ENCODE measurements around the gene CD244. TPM values are rescaled to one million over a fixed set of nuclear protein-coding genes. Genes with fewer than 3 reads are reported as not detected.
"Not testable (repeated sequence)": the region's sequence is repeated elsewhere in the genome, so short reads cannot be mapped to it uniquely, and the experiment has no call there.

Gene CD244
- total RNA-seq, 1 donor from 2014 or later = not detected

DNA sequence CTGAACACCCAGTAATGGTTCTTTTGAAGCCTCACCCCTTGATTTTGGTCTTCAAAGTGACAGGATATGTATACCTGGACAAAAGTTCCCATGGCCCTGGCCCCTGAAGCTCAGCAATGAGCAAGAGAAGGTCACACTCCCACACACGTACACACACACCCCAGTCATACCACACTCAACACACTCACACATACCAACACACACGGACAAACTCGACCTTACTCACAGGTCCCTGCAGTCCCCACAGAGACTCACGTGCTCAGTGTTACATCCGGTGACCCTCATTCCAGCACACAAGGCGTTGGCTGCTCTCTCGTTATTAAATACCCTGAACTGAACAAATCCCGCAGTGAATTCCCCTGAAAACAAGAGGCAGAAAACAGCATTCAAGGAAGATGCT is 16.4 kb upstream of the CD244 start:
- no peak for DNase-seq (ENCODE audit: low read depth)

DNA sequence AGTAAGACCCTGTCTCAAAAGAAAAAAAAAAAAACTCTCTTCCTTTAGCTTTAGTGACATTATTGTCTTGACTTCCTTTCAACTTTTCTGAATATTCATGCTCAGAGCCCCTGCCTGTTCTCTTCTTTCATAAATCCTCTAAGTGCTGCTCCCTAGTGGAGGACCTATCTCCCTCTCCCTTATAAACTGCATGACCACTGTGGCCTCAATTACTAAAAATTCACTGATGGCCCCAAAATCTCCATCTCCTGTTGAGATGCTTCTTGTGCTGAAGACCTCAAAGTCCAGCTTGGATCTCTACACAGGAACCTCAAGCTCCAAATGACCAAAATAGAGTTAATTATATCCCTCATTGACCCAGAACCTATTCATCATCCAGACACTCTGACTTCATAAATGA is 14.5 kb upstream of the CD244 start:
- no peak for DNase-seq (ENCODE audit: low read depth)

DNA sequence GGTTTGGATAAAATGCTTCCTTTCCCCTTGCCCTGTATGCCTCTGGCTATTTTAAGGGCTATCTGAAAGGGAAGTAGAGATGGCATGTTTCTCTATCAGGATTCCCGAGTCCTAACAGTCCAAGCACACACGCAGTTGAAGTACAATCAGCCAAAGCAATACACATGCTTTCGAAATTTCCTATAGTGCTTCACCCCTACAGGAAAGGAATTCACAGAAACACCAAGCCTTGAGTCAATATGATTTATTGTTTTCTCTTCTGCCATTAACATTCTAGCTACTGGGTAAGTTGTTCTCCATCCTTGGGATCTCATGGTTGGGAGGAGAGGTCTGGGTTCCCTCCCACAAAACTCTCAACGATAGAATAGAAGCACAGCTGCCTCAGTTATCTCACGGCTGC is 13.6 kb upstream of the CD244 start:
- no peak for DNase-seq (ENCODE audit: low read depth)

DNA sequence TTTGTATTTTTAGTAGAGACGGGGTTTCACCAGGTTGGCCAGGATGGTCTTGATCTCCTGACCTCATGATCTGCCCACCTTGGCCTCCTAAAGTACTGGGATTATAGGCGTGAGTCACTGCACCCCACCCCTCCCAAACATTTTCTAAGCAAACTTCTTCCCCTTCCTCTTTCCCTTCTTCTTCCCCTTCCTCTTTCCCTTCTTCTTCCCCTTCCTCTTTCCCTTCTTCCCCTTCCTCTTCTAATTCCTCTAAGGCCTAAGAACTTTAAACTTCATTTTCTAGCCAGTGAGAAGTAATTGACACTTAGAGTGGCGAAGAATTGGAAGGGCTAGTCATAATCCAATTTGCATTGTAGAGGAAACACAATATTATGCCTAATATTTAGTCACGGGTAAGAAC is 12.9 kb upstream of the CD244 start:
- DNase-seq (ENCODE audit: low read depth) = not testable (repeated sequence)

DNA sequence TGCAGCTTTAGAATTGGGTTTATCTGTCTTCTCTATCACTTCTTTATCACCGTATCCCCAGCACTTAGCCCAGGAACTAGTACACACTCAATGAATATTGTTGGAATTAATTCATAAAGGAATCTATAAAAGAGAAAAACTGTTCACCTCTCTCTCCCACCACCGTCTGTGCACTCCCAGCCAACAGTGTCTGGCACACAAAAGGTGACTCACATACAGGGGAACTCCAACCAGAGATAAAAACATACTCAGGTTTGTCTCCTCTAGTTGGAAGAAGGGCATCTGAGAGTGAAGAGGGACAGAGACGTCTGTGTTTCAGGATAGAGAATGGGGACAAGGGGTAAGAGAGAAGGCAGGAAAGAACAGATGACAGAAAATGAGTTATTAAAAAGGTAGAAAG is 12.2 kb upstream of the CD244 start:
- DNase-seq (ENCODE audit: low read depth) = no peak

DNA sequence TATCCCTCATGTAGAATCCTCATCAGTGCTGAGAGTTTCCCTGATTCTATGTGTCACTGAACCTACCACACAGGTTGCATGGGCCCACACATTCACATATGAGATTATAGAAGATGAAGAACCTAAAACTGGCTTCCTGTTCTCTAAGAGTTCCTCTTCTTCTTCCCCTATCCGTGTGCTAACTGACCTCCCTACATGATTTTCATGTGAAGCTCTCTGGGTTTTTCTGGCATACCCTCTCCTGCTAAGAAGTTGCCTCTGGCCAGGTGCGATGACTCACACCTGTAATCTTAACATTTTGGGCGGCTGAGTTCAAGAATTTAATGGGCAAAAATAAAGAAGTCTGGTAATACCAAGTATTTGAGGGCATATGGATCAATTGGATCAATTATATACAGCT is 5.5 kb upstream of the CD244 start:
- no peak for DNase-seq (ENCODE audit: low read depth)

DNA sequence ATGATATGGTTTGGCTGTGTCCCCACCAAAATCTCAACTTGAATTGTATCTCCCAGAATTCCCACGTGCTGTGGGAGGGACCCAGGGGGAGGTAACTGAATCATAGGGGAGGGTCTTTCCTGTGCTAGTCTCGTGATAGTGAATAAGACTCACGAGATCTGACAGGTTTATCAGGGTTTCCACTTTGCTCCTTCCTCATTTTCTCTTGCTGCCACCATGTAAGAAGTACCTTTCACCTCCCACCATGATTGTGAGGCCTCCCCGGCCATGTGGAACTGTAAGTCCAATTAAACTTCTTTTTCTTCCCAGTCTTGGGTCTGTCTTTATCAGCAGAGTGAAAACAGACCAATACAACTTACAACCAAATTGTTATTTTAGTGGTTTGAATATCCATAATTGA is 5.0 kb upstream of the CD244 start:
- not testable (repeated sequence) for DNase-seq (ENCODE audit: low read depth)

DNA sequence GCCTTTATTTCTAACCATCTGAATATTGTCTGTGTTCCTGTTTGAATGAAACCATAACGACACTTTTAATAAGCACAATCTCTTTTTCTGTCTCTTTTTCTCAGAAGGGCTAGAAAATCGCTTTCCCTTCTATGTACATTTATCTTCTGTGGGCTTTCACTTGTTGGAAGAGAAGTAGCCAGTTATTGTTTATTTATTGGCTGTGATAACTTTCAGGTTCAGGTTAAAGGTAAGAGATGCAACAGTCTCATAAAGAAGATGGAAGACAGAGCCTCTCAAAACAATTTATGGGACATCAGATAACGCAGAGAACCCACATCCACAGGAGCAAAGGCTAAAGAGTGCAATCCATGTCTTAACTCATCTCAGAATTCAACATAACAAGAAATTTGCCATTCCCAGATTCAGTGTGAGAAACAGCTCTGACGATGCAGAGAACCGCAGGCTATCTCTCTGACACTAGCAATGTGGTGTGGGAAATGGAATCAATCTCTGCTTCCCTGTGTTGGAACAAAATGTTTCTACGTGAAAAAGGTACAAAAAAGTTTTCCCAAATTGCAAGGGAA is 4.1 kb upstream of the CD244 start:
- DNase-seq (ENCODE audit: low read depth) = no peak

DNA sequence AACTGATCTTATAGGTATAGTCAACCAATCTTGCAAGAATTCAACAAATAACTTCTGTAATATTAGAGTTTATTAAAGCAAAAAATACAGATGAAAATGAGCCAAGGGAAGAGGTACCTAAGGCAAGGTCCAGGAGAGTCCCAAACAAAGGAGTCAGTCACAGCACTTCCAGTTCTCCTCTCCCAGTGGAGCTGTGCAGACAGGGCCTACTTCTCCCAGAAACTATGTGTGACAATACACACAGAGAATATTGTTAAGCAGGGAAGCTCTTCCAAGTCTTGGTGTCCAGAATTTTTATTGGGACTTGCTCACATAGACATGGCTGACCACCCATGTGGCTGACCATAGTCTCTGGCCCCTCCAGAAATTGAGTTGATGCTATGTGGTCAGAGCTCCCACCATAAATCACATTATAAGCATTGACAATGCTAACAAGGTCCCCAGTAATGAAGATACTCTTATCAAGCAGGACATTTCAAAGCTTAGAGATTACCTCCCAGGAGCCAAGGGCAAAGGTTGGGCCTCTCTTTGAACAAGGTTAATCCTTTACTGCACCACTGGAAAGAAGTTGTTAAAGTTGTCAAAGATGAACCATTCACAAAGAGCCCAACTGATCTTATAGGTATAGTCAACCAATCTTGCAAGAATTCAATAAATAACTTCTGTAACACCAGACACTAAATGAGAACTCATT is 3.5 kb upstream of the CD244 start:
- DNase-seq (ENCODE audit: low read depth) = no peak

DNA sequence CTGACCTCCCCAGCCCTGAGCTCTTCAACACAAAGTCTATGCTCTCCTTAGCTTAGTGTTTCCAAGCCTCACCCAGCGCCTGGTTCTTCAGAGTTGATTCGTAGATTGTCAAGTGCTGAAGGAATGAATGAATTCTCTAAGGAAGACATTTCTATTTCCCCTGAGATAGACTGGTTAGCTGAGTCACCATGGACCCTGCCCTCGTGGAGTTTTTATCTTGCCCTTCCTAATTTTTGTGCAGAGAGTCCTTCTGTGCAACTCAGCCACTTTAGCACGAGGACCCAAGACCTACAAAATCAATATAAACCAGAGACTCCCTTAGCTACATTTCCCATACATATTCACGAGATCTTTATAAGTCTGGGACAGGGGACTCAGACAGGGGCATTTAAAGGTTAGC is 2.6 kb upstream of the CD244 start:
- no peak for DNase-seq (ENCODE audit: low read depth)

DNA sequence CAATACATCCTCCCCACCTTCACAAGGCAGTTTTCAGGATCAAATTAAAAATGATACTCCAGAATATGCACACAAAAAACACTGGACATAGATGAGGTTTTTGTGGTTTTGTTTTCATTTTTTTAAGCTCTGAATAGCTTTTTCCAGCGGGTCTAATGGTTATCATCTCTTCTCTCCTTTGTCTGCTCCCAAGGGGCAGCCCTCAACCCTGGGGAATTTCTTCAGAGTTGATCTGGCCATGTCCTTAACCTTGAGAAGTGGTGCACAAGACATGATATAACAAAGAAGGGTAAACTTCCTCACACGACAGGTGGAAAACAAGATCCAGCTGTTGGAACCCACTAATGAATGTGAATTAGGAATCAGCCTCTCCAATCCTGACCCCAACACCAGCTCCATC is 1.5 kb upstream of the CD244 start:
- no peak for DNase-seq (ENCODE audit: low read depth)

DNA sequence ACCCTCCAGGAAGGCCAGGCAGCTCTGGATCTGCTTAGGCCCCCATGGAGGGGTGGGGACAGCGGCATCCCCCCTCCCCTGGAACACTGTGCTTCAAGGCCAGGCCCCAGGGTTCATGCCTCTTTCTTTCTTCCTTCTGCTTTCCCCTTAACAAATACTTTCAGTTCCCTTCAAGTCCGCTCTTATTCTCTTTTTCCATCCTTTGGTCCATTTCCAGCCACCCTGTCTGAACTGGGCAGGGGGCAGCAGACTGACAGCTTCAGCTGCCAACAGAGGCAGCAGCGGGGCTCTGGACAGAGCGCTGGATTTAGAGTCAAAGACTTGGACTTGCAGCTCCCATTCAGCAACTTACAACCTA is 1.1 kb upstream of the CD244 start:
- no peak for DNase-seq (ENCODE audit: low read depth)

DNA sequence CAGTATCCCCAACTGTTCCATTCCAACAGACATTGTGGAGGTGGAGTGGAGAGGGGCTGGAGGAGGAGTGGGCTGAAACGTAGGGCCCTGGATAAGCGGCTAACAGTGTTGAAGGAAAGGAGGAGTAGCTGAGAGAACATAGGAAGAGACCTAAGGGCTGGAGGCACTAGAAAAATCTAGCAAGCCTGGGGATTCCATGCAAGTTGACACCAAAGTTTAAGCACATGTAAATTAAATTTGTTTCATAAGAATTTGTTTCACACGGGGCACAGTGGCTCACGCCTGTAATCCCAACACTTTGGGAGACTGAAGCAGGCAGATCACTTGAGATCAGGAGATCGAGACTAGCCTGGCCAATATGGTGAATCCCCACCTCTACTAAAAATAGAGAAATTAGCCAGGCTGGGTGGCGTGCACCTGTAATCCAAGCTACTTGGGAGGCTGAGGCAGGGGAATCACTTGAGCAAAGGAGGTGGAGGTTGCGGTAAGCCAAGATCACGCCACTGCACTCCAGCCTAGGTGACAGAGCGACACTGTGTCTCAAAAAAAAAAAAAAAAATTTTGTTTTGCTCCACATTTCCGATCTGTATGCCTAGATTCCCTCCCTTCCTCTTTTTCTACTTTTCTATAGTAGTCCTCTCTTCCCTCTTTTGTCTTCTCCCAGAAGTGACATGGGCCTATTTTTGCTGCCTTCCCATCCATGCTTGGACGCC is 530 bp upstream of the CD244 start:
- no peak for DNase-seq (ENCODE audit: low read depth)

DNA sequence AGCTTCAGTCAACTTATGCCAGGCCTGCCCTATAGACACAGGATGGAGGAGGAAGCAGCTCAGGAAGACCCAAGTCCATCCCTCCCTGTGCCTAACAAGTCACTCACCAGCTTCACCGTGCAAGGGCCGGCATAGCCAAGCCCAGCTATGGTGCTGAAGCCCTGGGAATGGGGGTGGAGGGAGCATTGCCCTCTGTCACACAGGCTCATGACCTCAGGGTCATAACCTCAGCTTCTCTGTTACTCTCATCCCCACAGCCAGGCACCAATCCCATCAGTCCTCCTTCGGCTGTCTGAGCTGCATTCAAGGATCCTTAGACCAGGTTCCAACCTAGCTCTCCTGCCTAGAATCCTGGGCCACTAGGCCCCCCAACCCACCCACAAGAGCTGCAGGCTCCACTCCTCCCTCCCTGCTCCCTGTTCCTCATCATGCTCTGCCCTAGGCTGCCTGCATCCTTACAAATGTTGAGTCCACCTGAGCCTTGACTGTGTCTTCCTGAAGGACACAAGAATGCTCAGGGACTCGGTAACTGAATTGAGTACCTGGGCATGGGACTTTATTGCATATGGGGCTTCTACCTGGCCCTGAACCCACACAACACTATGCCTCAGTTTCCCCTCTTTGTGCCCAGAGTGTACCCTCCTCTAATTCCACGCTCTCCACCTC is 1.7 kb downstream of the CD244 start:
- no peak for DNase-seq (ENCODE audit: low read depth)

DNA sequence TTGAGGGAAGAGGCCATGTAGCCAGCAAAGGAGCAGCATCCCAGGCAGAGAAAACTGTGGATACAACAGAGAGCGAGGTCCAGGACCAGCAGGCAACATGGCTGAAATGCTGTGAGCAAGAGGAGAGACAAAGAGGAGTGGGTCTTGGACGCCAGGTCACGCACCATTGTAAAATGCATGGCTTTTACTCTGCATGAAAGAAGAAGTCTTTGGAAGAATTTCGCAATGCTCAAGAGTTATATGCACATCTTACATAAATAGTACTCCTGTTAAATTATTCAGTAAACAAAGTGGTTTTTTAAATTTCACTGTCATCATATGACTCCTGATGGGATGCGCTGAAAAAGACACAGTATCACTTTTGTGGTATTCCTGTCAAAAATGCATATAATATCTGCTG is 3.5 kb downstream of the CD244 start:
- DNase-seq (ENCODE audit: low read depth) = no peak

DNA sequence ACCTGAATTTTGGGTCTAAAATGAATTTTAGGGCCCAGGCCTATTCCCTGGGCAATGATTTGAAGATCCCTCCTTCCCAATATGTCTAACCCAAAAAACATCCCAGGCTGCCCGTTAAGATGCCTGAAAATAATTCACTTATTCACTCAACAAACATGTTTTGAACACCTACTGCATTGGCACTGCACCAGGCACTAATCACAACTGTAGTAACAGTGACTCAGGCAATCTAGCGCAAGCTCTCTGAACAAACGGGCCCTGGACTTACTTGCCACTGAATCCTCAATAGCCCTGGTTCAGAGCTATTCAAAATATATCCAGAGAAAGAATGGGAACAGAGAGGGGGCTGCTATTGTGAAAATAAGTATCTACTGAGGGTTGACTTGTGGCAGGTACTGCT is 4.2 kb downstream of the CD244 start:
- no peak for DNase-seq (ENCODE audit: low read depth)

DNA sequence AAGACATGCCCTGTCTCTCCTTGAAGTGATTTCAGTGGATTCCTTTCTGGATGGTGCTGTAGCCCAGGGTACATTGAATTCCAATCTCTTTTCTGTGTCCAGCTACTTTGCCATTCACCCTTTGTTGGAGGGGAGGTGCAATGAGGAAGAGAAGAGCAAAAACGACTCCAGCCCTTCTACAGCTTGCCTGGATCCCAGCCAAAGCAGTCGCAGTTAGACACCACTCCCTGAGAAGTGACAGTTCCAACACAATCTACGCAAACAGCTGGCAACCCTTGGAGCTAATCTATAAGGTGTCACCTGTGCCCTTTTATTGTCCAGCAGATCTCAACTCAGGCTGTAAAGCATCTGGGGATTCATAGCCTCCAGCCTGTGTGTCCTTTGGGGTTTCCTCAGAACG is 4.6 kb downstream of the CD244 start:
- DNase-seq (ENCODE audit: low read depth) = no peak

DNA sequence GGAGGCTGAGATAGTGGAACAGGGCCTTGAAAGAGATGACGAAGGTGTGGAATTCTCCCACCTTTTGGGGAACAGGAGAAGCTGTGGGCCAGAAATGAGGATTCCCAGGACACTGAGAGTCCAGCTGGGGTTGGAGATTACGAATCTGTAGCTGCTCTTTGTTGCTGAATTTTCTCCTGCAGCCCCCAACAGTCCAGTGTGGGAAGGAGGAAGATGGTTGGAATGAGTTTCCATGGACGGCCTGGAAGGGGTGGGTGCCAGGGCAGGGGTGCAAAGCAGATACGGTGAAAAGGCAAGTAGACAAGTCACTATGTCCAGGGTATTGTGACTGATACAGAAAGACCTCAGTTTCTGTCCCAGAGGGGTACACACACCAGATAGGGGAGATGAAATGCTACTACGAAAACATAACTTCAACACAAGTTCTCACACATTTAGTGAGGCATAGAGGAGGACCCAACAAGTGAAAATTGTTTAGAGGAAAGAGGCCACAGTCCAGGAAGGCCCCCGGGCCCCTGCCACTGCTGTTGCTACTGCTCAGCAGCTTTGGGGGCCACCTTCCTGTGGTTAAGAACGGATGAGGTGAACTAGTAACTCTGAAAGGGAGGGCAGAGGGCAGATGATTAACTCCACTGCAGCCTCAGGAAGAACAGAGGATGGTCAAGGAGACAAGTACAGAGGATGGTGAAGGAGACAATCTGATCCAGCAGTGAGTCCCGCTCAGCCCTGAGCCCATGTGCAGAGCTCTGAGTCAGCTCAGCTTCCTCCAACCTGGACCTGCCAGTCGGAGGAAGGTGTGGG is 7.3 kb downstream of the CD244 start:
- DNase-seq (ENCODE audit: low read depth) = no peak

DNA sequence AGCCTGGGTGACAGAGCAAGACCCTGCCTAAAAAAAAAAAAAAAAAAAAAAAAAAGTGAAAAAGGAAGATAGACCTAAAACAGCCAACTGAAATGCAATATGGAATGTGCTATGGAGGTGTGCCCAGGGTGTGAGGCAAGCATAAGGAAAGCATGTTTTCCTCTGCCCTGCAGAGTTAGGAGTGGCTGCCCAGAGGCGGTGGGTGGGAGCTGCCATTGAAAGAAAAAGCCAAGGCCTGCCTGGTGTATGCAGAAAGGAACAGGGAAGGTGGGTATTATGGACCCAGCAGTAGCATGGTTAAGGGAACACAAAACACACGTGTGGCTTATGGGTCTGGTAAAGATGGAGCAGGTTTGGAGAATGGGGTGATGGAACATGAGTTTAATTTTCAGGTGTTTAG is 8.9 kb downstream of the CD244 start:
- DNase-seq (ENCODE audit: low read depth) = no peak

DNA sequence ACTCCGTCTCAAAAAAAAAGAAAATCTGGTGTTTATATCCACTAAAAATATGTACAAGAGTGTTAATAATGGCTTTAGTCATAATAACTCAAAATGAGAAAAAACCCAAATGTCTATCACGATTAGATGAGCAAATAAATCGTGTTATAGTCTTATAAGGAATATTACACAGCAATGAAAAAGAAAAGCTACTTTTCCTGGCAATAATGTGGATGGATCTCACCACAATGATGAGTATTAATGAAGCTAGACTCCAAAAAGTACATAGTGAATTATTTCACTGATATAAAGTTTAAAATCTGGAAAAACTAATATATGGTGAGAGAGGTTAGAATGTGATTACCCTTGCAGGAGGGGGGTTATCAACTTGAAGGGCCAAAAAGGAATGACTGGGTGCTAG is 9.7 kb downstream of the CD244 start:
- DNase-seq (ENCODE audit: low read depth) = no peak

DNA sequence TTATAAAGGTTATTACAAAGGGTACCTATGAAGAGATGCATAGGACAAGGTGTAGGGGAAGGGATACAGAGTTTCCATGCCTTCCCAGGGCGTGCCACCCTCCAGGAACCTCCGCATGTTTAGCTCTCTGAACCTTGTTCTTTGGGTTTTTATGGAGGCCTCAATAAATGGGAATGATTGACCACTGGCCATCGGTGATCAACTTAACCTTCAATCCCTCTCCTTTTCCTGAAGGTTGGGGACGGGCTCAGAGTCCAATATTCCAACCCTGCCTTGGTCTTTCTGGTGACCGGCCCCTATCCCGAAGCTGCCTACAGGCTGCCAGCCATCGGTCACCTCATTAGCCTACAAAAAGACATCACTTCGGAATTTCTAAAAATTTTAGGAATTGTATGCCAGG is 11.7 kb downstream of the CD244 start:
- DNase-seq (ENCODE audit: low read depth) = no peak

DNA sequence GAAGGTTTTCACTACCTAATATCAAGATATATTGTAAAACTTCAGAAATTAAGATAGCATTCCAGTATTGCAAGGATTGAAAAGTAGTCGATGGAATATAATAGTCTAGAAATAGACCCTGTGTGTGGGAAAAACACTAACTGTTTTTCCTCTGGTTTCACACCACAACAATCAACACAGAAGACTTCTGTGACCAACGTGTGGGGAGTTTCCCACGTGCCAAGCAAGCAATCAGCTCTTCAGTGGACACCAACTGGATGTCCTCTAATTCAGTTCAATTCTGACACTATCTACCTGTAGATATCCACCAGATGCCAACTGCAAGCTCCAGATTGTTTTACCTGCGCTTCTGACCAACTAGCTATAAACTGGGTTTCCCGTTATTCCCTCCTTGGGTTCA is 12.1 kb downstream of the CD244 start:
- no peak for DNase-seq (ENCODE audit: low read depth)

Data from myocyte (in vitro differentiated cells).